Astrocyte of the cerebellum (primary cell): Measurements from ENCODE around the gene RALGAPA1.
"Not testable (repeated sequence)": the region's sequence is repeated elsewhere in the genome, so short reads cannot be mapped to it uniquely, and the experiment has no call there.

Experiments
- DNase-seq: peaks from one replicate; pipeline ENCODE4 v3.0.0-alpha.2; 2011; ENCODE audit warnings: low read depth
- H3K4me3 ChIP-seq: 2 replicates; pipeline ENCODE4 v1.5.1; 2011; ENCODE audit warnings: mild to moderate bottlenecking, low read depth, low read length, moderate library complexity
- CTCF ChIP-seq: IDR thresholded peaks from 2 replicates; pipeline ENCODE4 v1.5.1; 2012; ENCODE audit warnings: low read length, low read depth, moderate library complexity, mild to moderate bottlenecking; ENCODE audit errors: missing control alignments
- in situ Hi-C: cut with HindIII; loops from 2 replicates; pipeline ENCODE4 v1.10.0; 2017; ENCODE audit warnings: low sequenced_read_pairs

The RALGAPA1 gene

GRCh38 chr14:35747379-35747778, 61.7 kb downstream of the RALGAPA1 start:
- no peak overlapping the region for H3K4me3 ChIP-seq
- peak; percentile 15 for DNase-seq
- no peak for TF ChIP-seq CTCF
- in situ Hi-C loops: no loop called here

GRCh38 chr14:35742442-35742841, 66.7 kb downstream of the RALGAPA1 start:
- no peak for TF ChIP-seq CTCF
- in situ Hi-C loops: no loop called here

GRCh38 chr14:35742032-35742371, 67.1 kb downstream of the RALGAPA1 start:
- no peak for TF ChIP-seq CTCF
- no peak for DNase-seq
- H3K4me3 ChIP-seq: no peak overlapping the region
- in situ Hi-C loops: no loop called here

More at GRCh38 chr14:35742442-35742841, 66.7 kb downstream of the RALGAPA1 start:
- no peak overlapping the region for H3K4me3 ChIP-seq
- DNase-seq: no peak

- TF ChIP-seq CTCF: no peak
- in situ Hi-C loops: no loop called here
- no peak for DNase-seq
- no peak overlapping the region for H3K4me3 ChIP-seq
These were observed 67.6 kb downstream of the RALGAPA1 start for GRCh38 chr14:35741345-35742031.

- in situ Hi-C loops: no loop called here
- DNase-seq: no peak
- H3K4me3 ChIP-seq: no peak overlapping the region
- no peak for TF ChIP-seq CTCF
These were observed 68.9 kb downstream of the RALGAPA1 start for GRCh38 chr14:35740215-35740614.

GRCh38 chr14:35735163-35735562, 73.9 kb downstream of the RALGAPA1 start:
- DNase-seq, in situ Hi-C loops, H3K4me3 ChIP-seq: not testable (repeated sequence)

GRCh38 chr14:35733510-35733909, 75.6 kb downstream of the RALGAPA1 start:
- DNase-seq, H3K4me3 ChIP-seq, in situ Hi-C loops: not testable (repeated sequence)

- no peak for TF ChIP-seq CTCF
- in situ Hi-C loops: no loop called here
- no peak overlapping the region for H3K4me3 ChIP-seq
- no peak for DNase-seq
These were observed 78.2 kb downstream of the RALGAPA1 start for GRCh38 chr14:35730871-35731270.
